Breast epithelium (tissue), 4 donors: Measurements from ENCODE around the gene SCARB1. TPM values are rescaled to one million over a fixed set of nuclear protein-coding genes. Genes with fewer than 3 reads are reported as not detected.

Experiments
- DNase-seq, 2 donors: peaks; one replicate each; pipeline ENCODE4 v3.0.0-alpha.2; 2019; ENCODE audit warnings: low spot score in 2 of 2
- H3K27ac ChIP-seq, 2 donors: fragments of 200-600 bp; sonication (generic) in 1 of 2; one replicate each; pipeline ENCODE4 v1.5.1; 2016 to 2019; ENCODE audit warnings: mild to moderate bottlenecking in 1 of 2
- H3K27me3 ChIP-seq, 2 donors: fragments of 200-600 bp; sonication (generic) in 1 of 2; one replicate each; pipeline versions ENCODE4 v1.5.1 to v1.6.0; 2017 to 2019; ENCODE audit warnings: control low read depth in 1 of 2, mild to moderate bottlenecking in 1 of 2
- H3K36me3 ChIP-seq: fragments of 200-600 bp; one replicate; pipeline ENCODE4 v1.5.1; 2019
- H3K4me1 ChIP-seq, 2 donors: fragments of 200-600 bp; sonication (generic); one replicate each; pipeline ENCODE4 v1.5.1; 2016 to 2019; ENCODE audit warnings: control low read depth in 1 of 2
- H3K4me3 ChIP-seq, 3 donors: fragments of 200-600 bp; sonication (generic); 1 replicate in 2 of 3; 2 replicates in 1 of 3; pipeline ENCODE4 v1.5.1; 2016 to 2019; ENCODE audit warnings: mild to moderate bottlenecking in 3 of 3, moderate library complexity in 2 of 3
- H3K9me3 ChIP-seq, 2 donors: fragments of 200-600 bp; sonication (generic) in 1 of 2; one replicate each; pipeline ENCODE4 v1.5.1; 2016 to 2019; ENCODE audit warnings: control low read depth in 1 of 2
- POLR2A ChIP-seq: fragments of 450-650 bp; IDR thresholded peaks from one replicate; pipeline ENCODE4 v1.6.1; 2016; ENCODE audit warnings: antibody characterized with exemption, mild to moderate bottlenecking, moderate library complexity
- POLR2AphosphoS5 ChIP-seq, 3 donors: sonication (generic); formaldehyde crosslinking; IDR thresholded peaks; one replicate each; pipeline ENCODE4 v1.6.1; 2017; ENCODE audit warnings: antibody characterized with exemption in 3 of 3
- intact Hi-C: fragments of 100-400 bp; cut with DNase I; formaldehyde crosslinking; loops from one replicate; pipeline ENCODE4 v1.15.1; 2023; ENCODE audit warnings: low total_unique reads
- total RNA-seq, 3 donors: library from RNA; depleted of rRNA; stranded (reverse); fragments of >200 nt; gene quantifications; one replicate each; pipeline ENCODE4 v1.1.0, GENCODE V29; 2016
- TF ChIP-seq, protein P1 (sequence below), 3 donors: fragments of 450-650 bp; IDR thresholded peaks; one replicate each; pipeline ENCODE4 v1.5.1; 2016 to 2017; ENCODE audit warnings: antibody characterized with exemption in 3 of 3, mild to moderate bottlenecking in 3 of 3, moderate library complexity in 3 of 3

Gene SCARB1
- total RNA-seq, 3 donors from 2014 or later: 18.4 to 61.3 (median 20.2) TPM

DNA sequence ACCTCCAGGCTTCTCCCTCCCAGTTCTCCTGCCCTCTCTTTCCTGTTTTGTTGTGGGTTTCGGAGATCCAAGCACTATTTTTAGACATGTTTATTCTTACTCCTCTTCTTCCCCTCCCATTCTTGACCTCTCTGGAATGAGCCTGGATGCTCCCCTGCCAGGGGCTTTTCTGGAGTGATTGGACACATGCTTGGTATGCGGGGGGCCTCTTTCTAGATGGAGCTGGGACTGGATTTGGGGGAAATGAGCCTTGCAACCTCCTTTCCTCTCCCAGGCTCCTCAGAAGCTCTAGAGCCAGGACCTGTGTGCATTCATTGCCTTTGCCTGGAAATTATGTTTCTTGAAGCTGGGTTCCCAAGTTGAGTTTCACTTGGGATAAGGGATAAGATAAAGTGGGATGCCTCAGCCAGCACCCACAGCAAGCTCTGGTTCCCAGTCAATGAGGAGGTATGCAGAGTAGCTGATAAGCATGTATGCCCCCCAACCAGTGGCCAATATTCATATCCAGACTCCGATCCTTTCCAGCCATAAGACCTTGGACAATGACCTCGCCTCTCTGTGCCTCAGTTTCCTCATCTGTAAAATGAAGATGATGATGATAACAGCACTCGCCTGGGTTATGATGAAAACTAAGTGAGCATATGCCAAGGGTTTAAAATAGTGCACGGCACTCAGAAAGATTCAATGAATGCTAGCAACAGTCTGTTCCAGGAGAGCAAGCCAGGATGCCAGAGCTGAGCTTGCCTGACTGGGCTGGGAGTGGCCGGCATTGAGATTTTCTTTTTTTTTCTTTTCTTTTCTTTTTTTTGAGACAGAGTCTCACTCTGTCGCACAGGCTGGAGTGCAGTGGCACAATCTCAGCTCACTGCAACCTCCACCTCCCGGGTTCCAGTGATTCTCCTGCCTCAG, 97.8 kb downstream of the SCARB1 start:
- no peaks in the 10 kb centered on the region for H3K27me3 ChIP-seq
- no peak for TF ChIP-seq POLR2AphosphoS5 (IDR thresholded peaks at IDR 0.05)
- TF ChIP-seq, protein P1, sequence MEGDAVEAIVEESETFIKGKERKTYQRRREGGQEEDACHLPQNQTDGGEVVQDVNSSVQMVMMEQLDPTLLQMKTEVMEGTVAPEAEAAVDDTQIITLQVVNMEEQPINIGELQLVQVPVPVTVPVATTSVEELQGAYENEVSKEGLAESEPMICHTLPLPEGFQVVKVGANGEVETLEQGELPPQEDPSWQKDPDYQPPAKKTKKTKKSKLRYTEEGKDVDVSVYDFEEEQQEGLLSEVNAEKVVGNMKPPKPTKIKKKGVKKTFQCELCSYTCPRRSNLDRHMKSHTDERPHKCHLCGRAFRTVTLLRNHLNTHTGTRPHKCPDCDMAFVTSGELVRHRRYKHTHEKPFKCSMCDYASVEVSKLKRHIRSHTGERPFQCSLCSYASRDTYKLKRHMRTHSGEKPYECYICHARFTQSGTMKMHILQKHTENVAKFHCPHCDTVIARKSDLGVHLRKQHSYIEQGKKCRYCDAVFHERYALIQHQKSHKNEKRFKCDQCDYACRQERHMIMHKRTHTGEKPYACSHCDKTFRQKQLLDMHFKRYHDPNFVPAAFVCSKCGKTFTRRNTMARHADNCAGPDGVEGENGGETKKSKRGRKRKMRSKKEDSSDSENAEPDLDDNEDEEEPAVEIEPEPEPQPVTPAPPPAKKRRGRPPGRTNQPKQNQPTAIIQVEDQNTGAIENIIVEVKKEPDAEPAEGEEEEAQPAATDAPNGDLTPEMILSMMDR (IDR thresholded peaks at IDR 0.05): no peak
- no peak for TF ChIP-seq POLR2A
- intact Hi-C loops: no loop called here
- peaks cover 9 to 18% of the 10 kb centered on the region in 2 donors for H3K4me1 ChIP-seq
- no peak overlapping the region for H3K4me3 ChIP-seq
- peak overlapping the region; percentile 79 to 89 for H3K27ac ChIP-seq
- peaks cover 0 to 7% of the 10 kb centered on the region in 2 donors for H3K9me3 ChIP-seq
- H3K36me3 ChIP-seq: no peaks in the 10 kb centered on the region
- DNase-seq: no peak

DNA sequence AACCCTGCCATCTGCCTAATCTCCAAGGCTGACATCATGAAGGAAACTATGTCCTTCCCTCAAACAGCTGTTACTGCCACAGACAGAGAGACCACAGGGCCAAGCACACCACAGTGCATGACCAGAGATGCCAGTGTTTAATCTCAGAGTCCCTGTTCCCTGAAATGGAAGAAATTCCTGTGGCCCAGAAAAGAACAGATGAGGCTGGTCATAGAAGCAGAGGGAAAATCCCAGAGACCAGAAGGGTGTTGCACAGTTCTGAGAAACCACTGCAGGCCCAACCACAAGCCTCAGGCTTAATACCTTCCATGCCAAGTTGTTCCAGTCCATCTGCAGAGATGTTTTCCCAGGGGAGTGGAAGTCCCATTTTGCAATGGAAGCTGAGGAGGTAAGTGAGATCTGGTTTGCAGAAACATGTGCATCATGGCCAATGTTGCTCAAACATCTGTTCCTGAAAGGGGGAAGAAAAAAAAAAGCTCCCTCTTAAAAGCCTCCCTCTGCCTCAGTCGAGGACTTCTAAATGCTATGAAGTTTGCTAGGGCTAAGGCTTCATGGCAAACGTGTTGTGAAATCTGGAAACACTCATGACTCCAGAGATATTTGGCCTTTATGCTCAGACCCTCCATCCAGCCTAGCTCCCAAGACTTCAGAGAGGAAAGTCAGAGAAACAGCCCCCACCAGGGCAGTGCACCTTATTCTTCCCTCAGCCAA, 98.6 kb downstream of the SCARB1 start:
- Histone ChIP-seq H3K36me3 (no peaks in the 10 kb centered on the region), H3K27ac (peak overlapping the region; percentile 79 to 89), H3K4me1 (peaks cover 9 to 21% of the 10 kb centered on the region in 2 donors), H3K9me3 (peaks cover 0 to 7% of the 10 kb centered on the region in 2 donors), H3K4me3 (no peak overlapping the region), H3K27me3 (no peaks in the 10 kb centered on the region)
- intact Hi-C loops: no loop called here
- DNase-seq: peak in 1 of 2 donors; percentile 76
- TF ChIP-seq, protein P1 (IDR thresholded peaks at IDR 0.05): no peak
- TF ChIP-seq POLR2AphosphoS5 (IDR thresholded peaks at IDR 0.05): peak; percentile 91 to 95 (median 91)
- no peak for TF ChIP-seq POLR2A

DNA sequence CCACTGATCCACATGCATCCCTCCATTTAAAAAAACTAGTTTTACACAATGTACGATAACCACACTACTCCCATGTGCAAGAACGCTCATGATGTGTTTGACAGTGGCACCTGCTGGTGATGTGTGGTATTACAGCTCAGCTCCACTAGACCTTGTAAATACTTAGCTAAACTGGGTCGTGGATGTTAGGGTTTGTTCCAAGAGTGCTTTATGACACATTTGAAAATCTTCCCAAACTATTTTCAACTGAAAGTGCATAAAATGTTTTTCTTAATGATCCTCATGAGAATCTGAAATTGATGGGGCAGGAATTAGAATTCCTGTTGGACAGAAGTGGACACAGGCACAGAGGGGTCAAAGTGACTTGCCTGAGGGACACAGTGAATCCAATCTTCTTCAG, 99.2 kb downstream of the SCARB1 start:
- peaks cover 9 to 24% of the 10 kb centered on the region in 2 donors for H3K4me1 ChIP-seq
- DNase-seq: no peak
- peaks cover 0 to 7% of the 10 kb centered on the region in 2 donors for H3K9me3 ChIP-seq
- TF ChIP-seq POLR2A: no peak
- TF ChIP-seq, protein P1 (IDR thresholded peaks at IDR 0.05): peak; percentile 81 to 87 (median 84)
- no peaks in the 10 kb centered on the region for H3K36me3 ChIP-seq
- intact Hi-C loops: no loop called here
- no peak overlapping the region for H3K4me3 ChIP-seq
- peak overlapping the region; percentile 79 to 87 for H3K27ac ChIP-seq
- H3K27me3 ChIP-seq: no peaks in the 10 kb centered on the region

DNA sequence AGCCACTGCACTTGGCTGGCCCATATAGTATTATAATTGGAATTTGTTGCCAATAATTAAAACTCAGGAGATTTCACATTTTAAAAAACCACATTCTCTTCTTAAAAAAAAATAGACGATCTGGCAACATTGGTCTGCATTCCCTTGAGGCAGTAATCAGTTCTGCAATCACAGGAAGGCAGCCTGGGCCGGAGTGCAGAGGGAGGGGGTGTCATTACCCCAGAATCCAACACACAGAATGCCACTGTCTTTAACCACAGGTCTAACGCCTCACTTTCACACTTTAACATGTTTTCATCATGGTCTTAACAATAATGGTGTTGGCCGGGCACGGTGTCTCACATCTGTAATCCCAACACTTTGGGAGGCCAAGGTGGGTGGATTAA, 100.1 kb downstream of the SCARB1 start:
- peak overlapping the region; percentile 79 to 87 for H3K27ac ChIP-seq
- no peak for TF ChIP-seq POLR2AphosphoS5 (IDR thresholded peaks at IDR 0.05)
- TF ChIP-seq, protein P1 (IDR thresholded peaks at IDR 0.05): no peak
- no peak for TF ChIP-seq POLR2A
- no peaks in the 10 kb centered on the region for H3K27me3 ChIP-seq
- H3K9me3 ChIP-seq: peaks cover 0 to 7% of the 10 kb centered on the region in 2 donors
- no peak overlapping the region for H3K4me3 ChIP-seq
- no peak for DNase-seq
- H3K4me1 ChIP-seq: peaks cover 9 to 24% of the 10 kb centered on the region in 2 donors
- intact Hi-C loops: no loop called here
- H3K36me3 ChIP-seq: no peaks in the 10 kb centered on the region
